Panc1 (cell line): ENCODE results near the gene BLOC1S6.

Experiments
- CTCF ChIP-seq: fragments of 450-650 bp; IDR thresholded peaks from 2 replicates; pipeline ENCODE4 v1.5.1; 2017; ENCODE audit warnings: mild to moderate bottlenecking
- TCF7L2 ChIP-seq: IDR thresholded peaks from 2 replicates; pipeline ENCODE4 v1.6.1; 2011; ENCODE audit warnings: mild to moderate bottlenecking, low read depth, low read length, inconsistent platforms

GRCh38 chr15:45543051-45543450, 44.1 kb upstream of the BLOC1S6 start:
- TF ChIP-seq CTCF (no peak), TCF7L2 (no peak)
